ENCODE measurements around the gene MYO15B. TPM values are rescaled to one million over a fixed set of nuclear protein-coding genes. Genes with fewer than 3 reads are reported as not detected.

Gene MYO15B
- total RNA-seq, 1 experiment from 2014 or later: 30.3 TPM

- POLR2A ChIA-PET: interaction anchor here (0.5 to 0.8 kb wide), 2 partner anchors 8 to 483 kb away, joined by 4 read pairs; no protein-coding TSS in a partner anchor
- Histone ChIP-seq H3K27ac (ENCODE audit: low read depth, low read length) (no peak overlapping the region), H3K4me2 (ENCODE audit: low read length) (no peak overlapping the region), H3K36me3 (ENCODE audit: control insufficient read depth in 1 of 2, insufficient read depth in 2 of 2, low read length in 2 of 2) (no peaks in the 10 kb centered on the region), H4K20me1 (ENCODE audit: insufficient read depth) (no peaks in the 10 kb centered on the region), H3K9me3 (ENCODE audit: control insufficient read depth in 1 of 2, insufficient read depth in 1 of 2, low read depth in 1 of 2, low read length in 2 of 2) (no peaks in the 10 kb centered on the region), H3K79me2 (ENCODE audit: insufficient read depth, low read length) (no peaks in the 10 kb centered on the region), H3K4me3 (replicated peaks in 1 of 2; ENCODE audit: low read depth in 1 of 2, low read length in 2 of 2) (no peak overlapping the region), H3K9ac (ENCODE audit: low read length) (no peak overlapping the region), H3K27me3 (ENCODE audit: insufficient read depth, low read length) (no peaks in the 10 kb centered on the region), H2AFZ (ENCODE audit: low read depth, low read length, poor library complexity, severe bottlenecking) (no peak overlapping the region), H3K4me1 (ENCODE audit: control insufficient read depth in 1 of 2, insufficient read depth in 2 of 2, low read length in 2 of 2) (peaks cover 0 to 14% of the 10 kb centered on the region in 2 experiments; a peak in 1 of 4 replicates), H3K9me2 (ENCODE audit: insufficient read depth) (no peaks in the 10 kb centered on the region)
- no peak for DNase-seq (ENCODE audit: low read depth, low spot score)
- no TSS peak for BruUV-seq (replicated peaks)
- CTCF ChIA-PET: interaction anchor here (1.0 to 3.1 kb wide), 4 partner anchors 9 to 131 kb away, joined by 3 to 15 read pairs (median 6); partner anchors contain the start of gene SMIM5
- TF ChIP-seq SIN3A (IDR thresholded peaks at IDR 0.05; ENCODE audit: low read depth) (no peak), JUND (IDR thresholded peaks at IDR 0.05) (no peak), REST (IDR thresholded peaks at IDR 0.05; ENCODE audit: low read depth) (no peak), SP1 (IDR thresholded peaks at IDR 0.05; ENCODE audit: low read depth) (no peak), MAX (IDR thresholded peaks at IDR 0.05) (no peak), RAD21 (IDR thresholded peaks at IDR 0.05; ENCODE audit: low read depth) (no peak), SRF (IDR thresholded peaks at IDR 0.05; ENCODE audit: low read depth) (no peak)
- ATAC-seq: no peak
- intact Hi-C loops (cut with micrococcal nuclease): no loop called here
- RAD21 ChIA-PET (ENCODE audit: low non-redundant PET in 1 of 2, low total read pairs in 2 of 2, uncharacterized antibody in 2 of 2, unreplicated experiment in 2 of 2): no interaction called here
These were observed 30.1 kb downstream of the MYO15B start for GRCh38 chr17:75617675-75618074.

All from HCT116 (cell line).